Astrocyte (in vitro differentiated cells and primary cell): ENCODE results near the gene LUZP2. TPM values are rescaled to one million over a fixed set of nuclear protein-coding genes. Genes with fewer than 3 reads are reported as not detected.

Experiments used
- DNase-seq: peaks from one replicate; pipeline ENCODE4 v3.0.0-alpha.2; 2010; ENCODE audit warnings: low read depth
- FAIRE-seq: peaks from 2 replicates; lab custom pipeline; 2011; peaks lifted over from hg19 to GRCh38; lab: Jason Lieb, UNC
- H2AFZ ChIP-seq: 2 replicates; pipeline ENCODE4 v1.6.0; 2012; ENCODE audit warnings: low read depth, low read length, inconsistent platforms
- H3K27ac ChIP-seq: 2 replicates; pipeline ENCODE4 v1.5.1; 2011; ENCODE audit warnings: low read depth, low read length, inconsistent platforms
- H3K27me3 ChIP-seq: 2 replicates; pipeline ENCODE4 v1.6.0; 2011; ENCODE audit warnings: low read length, inconsistent platforms; ENCODE audit not compliant: insufficient read depth
- H3K36me3 ChIP-seq: 2 replicates; pipeline ENCODE4 v1.5.1; 2011; ENCODE audit warnings: low read length, inconsistent platforms; ENCODE audit not compliant: insufficient read depth
- H3K4me1 ChIP-seq: 2 replicates; pipeline ENCODE4 v1.5.1; 2011; ENCODE audit warnings: low read length, inconsistent platforms; ENCODE audit not compliant: insufficient read depth
- H3K4me2 ChIP-seq: 2 replicates; pipeline ENCODE4 v1.6.0; 2012; ENCODE audit warnings: low read length, inconsistent platforms
- H3K4me3 ChIP-seq: 2 replicates; pipeline ENCODE4 v1.5.1; 2011; ENCODE audit warnings: low read depth, mild to moderate bottlenecking, low read length, inconsistent platforms; ENCODE audit not compliant: insufficient read depth
- H3K79me2 ChIP-seq: 2 replicates; pipeline ENCODE4 v1.6.0; 2012; ENCODE audit warnings: mild to moderate bottlenecking, low read length, inconsistent platforms; ENCODE audit not compliant: insufficient read depth
- H3K9ac ChIP-seq: 2 replicates; pipeline ENCODE4 v1.6.0; 2012; ENCODE audit warnings: mild to moderate bottlenecking, low read length, inconsistent platforms
- H3K9me3 ChIP-seq: 2 replicates; pipeline ENCODE4 v1.5.1; 2012; ENCODE audit warnings: low read depth, mild to moderate bottlenecking, low read length, inconsistent platforms; ENCODE audit not compliant: insufficient read depth
- H4K20me1 ChIP-seq: 2 replicates; pipeline ENCODE4 v1.6.0; 2012; ENCODE audit warnings: low read length, inconsistent platforms; ENCODE audit not compliant: insufficient read depth
- H3K27ac Mint-ChIP-seq: one replicate; pipeline ENCODE4 v1.8.0; 2021; ENCODE audit warnings: mild to moderate bottlenecking, mixed read lengths; ENCODE audit not compliant: unreplicated experiment
- H3K27me3 Mint-ChIP-seq: one replicate; pipeline ENCODE4 v1.8.0; 2021; ENCODE audit warnings: low read depth, mixed read lengths; ENCODE audit not compliant: unreplicated experiment
- H3K36me3 Mint-ChIP-seq: one replicate; pipeline ENCODE4 v1.8.0; 2021; ENCODE audit warnings: low read depth, mixed read lengths; ENCODE audit not compliant: unreplicated experiment
- H3K4me1 Mint-ChIP-seq: one replicate; pipeline ENCODE4 v1.8.0; 2021; ENCODE audit warnings: low read depth, mixed read lengths; ENCODE audit not compliant: unreplicated experiment
- H3K4me3 Mint-ChIP-seq: one replicate; pipeline ENCODE4 v1.8.0; 2021; ENCODE audit warnings: mild to moderate bottlenecking, moderate library complexity, mixed read lengths; ENCODE audit not compliant: unreplicated experiment
- H3K9me3 Mint-ChIP-seq: one replicate; pipeline ENCODE4 v1.8.0; 2021; ENCODE audit warnings: mild to moderate bottlenecking, mixed read lengths; ENCODE audit not compliant: unreplicated experiment
- CTCF ChIP-seq: IDR thresholded peaks from 2 replicates; pipeline ENCODE4 v1.5.1; 2011; ENCODE audit warnings: low read depth, mild to moderate bottlenecking, inconsistent platforms, low read length, moderate library complexity; ENCODE audit not compliant: insufficient read depth
- EZH2 ChIP-seq: IDR thresholded peaks from 2 replicates; pipeline ENCODE4 v1.6.1; 2012; ENCODE audit warnings: mild to moderate bottlenecking, low read length, inconsistent platforms; ENCODE audit not compliant: insufficient read depth
- total RNA-seq: library from RNA; stranded (reverse); gene quantifications from 2 replicates; pipeline ENCODE4 v1.2.1, GENCODE V29; 2021

LUZP2 gene
- total RNA-seq, 1 donor from 2014 or later: 2.3 TPM

DNA sequence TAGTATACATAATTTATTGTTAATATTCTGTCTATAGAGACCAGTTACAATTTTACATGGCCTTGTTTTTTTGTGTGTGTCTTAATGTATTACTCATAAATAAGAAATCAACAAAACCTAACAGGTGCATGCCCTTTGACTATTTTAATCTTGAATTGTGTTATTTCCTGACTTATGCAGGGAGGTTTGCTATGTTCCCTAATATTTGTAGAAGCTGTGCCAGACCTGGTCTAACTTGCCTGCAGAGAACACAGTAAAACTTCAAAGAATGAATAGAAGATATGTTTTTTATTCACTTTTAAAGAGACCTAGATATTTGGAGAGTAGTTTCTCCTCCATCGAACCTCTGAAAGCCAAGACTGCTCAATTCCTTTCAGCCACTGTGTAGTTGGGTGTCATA, 234.7 kb downstream of the LUZP2 start:
- no peaks in the 10 kb centered on the region for H3K27me3 ChIP-seq
- H3K27ac ChIP-seq: no peak overlapping the region

GRCh38 chr11:24734742-24735237, 237.9 kb downstream of the LUZP2 start:
- H3K4me3 ChIP-seq: no peak overlapping the region
- H3K9me3 Mint-ChIP-seq: no peaks in the 10 kb centered on the region
- no peak overlapping the region for H3K4me3 Mint-ChIP-seq
- H3K79me2 ChIP-seq: no peaks in the 10 kb centered on the region
- no peaks in the 10 kb centered on the region for H3K4me1 ChIP-seq
- no peaks in the 10 kb centered on the region for H3K9me3 ChIP-seq
- no peaks in the 10 kb centered on the region for H4K20me1 ChIP-seq
- H3K27me3 ChIP-seq: no peaks in the 10 kb centered on the region
- DNase-seq (no peak), FAIRE-seq (no peak)
- no peak for TF ChIP-seq EZH2
- no peak for TF ChIP-seq CTCF
- H3K4me2 ChIP-seq: no peak overlapping the region
- no peaks in the 10 kb centered on the region for H3K36me3 Mint-ChIP-seq
- H3K4me1 Mint-ChIP-seq: peaks cover 2% of the 10 kb centered on the region
- H3K27ac ChIP-seq: no peak overlapping the region
- H3K36me3 ChIP-seq: no peaks in the 10 kb centered on the region
- no peak overlapping the region for H3K27ac Mint-ChIP-seq
- H2AFZ ChIP-seq: no peak overlapping the region
- H3K27me3 Mint-ChIP-seq: no peaks in the 10 kb centered on the region
- H3K9ac ChIP-seq: no peak overlapping the region

More for the DNA sequence above, 234.7 kb downstream of the LUZP2 start:
- TF ChIP-seq CTCF (no peak), EZH2 (no peak)
- no peak overlapping the region for H3K27ac Mint-ChIP-seq
- DNase-seq (no peak), FAIRE-seq (no peak)
- H4K20me1 ChIP-seq: no peaks in the 10 kb centered on the region
- no peak overlapping the region for H3K4me3 Mint-ChIP-seq
- no peaks in the 10 kb centered on the region for H3K9me3 Mint-ChIP-seq
- no peaks in the 10 kb centered on the region for H3K27me3 Mint-ChIP-seq
- H3K4me1 Mint-ChIP-seq: no peaks in the 10 kb centered on the region
- H3K4me3 ChIP-seq: no peak overlapping the region
- H3K9me3 ChIP-seq: no peaks in the 10 kb centered on the region
- no peak overlapping the region for H2AFZ ChIP-seq
- H3K4me2 ChIP-seq: no peak overlapping the region
- no peaks in the 10 kb centered on the region for H3K36me3 ChIP-seq
- no peak overlapping the region for H3K9ac ChIP-seq
- H3K79me2 ChIP-seq: no peaks in the 10 kb centered on the region
- H3K36me3 Mint-ChIP-seq: no peaks in the 10 kb centered on the region
- H3K4me1 ChIP-seq: no peaks in the 10 kb centered on the region

- no peaks in the 10 kb centered on the region for H3K4me1 ChIP-seq
- no peak overlapping the region for H2AFZ ChIP-seq
- H3K4me3 Mint-ChIP-seq: no peak overlapping the region
- H4K20me1 ChIP-seq: no peaks in the 10 kb centered on the region
- FAIRE-seq (no peak), DNase-seq (no peak)
- no peak overlapping the region for H3K9ac ChIP-seq
- no peak overlapping the region for H3K27ac Mint-ChIP-seq
- H3K27me3 ChIP-seq: no peaks in the 10 kb centered on the region
- no peaks in the 10 kb centered on the region for H3K36me3 Mint-ChIP-seq
- H3K27ac ChIP-seq: no peak overlapping the region
- H3K27me3 Mint-ChIP-seq: no peaks in the 10 kb centered on the region
- no peaks in the 10 kb centered on the region for H3K79me2 ChIP-seq
- H3K9me3 Mint-ChIP-seq: no peaks in the 10 kb centered on the region
- H3K36me3 ChIP-seq: no peaks in the 10 kb centered on the region
- no peak overlapping the region for H3K4me3 ChIP-seq
- peaks cover 2% of the 10 kb centered on the region for H3K4me1 Mint-ChIP-seq
- TF ChIP-seq CTCF (no peak), EZH2 (no peak)
- no peaks in the 10 kb centered on the region for H3K9me3 ChIP-seq
- H3K4me2 ChIP-seq: no peak overlapping the region
These were observed 242.1 kb downstream of the LUZP2 start for GRCh38 chr11:24738972-24739371.
